Placental epithelial cell (primary cell): Measurements from ENCODE around the gene ADAMTSL1. TPM values are rescaled to one million over a fixed set of nuclear protein-coding genes. Genes with fewer than 3 reads are reported as not detected.

Source experiments
- small RNA-seq: library from RNA; depleted of rRNA; stranded (forward); fragments of <200 nt; gene quantifications from one replicate; pipeline ENCODE3, GENCODE V24; 2012
- total RNA-seq: library from RNA; depleted of rRNA; stranded (reverse); fragments of >200 nt; gene quantifications from 2 replicates; pipeline ENCODE4 v1.2.3, GENCODE V29; 2012

Gene ADAMTSL1, protein sequence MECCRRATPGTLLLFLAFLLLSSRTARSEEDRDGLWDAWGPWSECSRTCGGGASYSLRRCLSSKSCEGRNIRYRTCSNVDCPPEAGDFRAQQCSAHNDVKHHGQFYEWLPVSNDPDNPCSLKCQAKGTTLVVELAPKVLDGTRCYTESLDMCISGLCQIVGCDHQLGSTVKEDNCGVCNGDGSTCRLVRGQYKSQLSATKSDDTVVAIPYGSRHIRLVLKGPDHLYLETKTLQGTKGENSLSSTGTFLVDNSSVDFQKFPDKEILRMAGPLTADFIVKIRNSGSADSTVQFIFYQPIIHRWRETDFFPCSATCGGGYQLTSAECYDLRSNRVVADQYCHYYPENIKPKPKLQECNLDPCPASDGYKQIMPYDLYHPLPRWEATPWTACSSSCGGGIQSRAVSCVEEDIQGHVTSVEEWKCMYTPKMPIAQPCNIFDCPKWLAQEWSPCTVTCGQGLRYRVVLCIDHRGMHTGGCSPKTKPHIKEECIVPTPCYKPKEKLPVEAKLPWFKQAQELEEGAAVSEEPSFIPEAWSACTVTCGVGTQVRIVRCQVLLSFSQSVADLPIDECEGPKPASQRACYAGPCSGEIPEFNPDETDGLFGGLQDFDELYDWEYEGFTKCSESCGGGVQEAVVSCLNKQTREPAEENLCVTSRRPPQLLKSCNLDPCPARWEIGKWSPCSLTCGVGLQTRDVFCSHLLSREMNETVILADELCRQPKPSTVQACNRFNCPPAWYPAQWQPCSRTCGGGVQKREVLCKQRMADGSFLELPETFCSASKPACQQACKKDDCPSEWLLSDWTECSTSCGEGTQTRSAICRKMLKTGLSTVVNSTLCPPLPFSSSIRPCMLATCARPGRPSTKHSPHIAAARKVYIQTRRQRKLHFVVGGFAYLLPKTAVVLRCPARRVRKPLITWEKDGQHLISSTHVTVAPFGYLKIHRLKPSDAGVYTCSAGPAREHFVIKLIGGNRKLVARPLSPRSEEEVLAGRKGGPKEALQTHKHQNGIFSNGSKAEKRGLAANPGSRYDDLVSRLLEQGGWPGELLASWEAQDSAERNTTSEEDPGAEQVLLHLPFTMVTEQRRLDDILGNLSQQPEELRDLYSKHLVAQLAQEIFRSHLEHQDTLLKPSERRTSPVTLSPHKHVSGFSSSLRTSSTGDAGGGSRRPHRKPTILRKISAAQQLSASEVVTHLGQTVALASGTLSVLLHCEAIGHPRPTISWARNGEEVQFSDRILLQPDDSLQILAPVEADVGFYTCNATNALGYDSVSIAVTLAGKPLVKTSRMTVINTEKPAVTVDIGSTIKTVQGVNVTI (N-terminal part only)
- total RNA-seq, result 0.79 TPM in 1 of 2 replicates, not detected in the other

DNA sequence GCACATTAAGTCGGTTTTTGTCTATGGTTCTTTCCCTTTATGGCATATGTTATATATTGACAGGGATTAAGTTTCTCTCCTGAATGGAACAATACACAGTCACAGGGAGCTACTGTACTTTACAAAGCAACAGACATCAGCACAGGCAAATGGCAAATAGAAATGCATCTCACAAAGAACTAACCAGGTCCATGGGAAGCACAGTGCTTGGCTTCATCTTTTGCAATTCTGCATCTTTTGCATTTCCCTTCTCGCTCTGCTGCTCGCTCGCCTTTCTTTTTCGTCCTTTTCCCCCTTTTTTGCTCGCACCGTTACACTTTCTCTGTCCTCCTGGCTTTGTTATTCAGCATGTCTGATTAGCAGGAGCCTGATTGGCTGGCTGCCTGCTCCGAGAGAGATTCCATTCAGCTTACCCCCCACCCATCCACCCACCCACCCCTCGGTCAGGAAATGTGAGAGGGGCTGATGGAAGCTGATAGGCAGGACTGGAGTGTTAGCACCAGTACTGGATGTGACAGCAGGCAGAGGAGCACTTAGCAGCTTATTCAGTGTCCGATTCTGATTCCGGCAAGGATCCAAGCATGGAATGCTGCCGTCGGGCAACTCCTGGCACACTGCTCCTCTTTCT, at the start of gene ADAMTSL1:
TSS of gene ADAMTSL1 (plus strand) at position 502 of the 628 bp plus-strand sequence. CDS start at position 582, 80 bp downstream.

Small RNAs within 50 kb of the gene (small RNA-seq; reads per million reads assigned to genes)
- 0.23 reads per million for gene MIR3152
